ENCODE data around the gene KCNJ8.

DNA sequence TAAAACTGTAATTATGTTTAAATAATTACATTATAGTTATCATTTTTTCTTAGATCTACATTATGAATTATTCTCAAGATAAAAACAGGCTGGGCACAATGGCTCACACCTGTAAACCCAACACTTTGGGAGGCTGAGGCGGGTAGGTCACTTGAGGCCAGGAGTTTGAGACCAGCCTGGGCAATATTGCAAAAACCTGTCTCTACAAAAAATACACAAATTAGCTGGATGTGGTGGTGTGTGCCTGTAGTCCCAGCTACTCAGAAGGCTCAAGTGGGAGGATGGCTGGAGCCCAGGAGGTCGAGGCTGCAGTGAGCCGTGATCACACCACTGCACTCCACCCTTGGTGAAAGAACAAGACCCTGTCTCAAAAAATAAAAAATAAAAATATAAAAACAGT, 40.3 kb upstream of the KCNJ8 start:
- TF ChIP-seq EZH2 (optimal IDR thresholded peaks at IDR 0.05; ENCODE audit: low read depth, low read length) (no peak), EZH2phosphoT487 (IDR thresholded peaks at IDR 0.05; ENCODE audit: low read length) (no peak)
- TF ChIP-seq, protein P1, sequence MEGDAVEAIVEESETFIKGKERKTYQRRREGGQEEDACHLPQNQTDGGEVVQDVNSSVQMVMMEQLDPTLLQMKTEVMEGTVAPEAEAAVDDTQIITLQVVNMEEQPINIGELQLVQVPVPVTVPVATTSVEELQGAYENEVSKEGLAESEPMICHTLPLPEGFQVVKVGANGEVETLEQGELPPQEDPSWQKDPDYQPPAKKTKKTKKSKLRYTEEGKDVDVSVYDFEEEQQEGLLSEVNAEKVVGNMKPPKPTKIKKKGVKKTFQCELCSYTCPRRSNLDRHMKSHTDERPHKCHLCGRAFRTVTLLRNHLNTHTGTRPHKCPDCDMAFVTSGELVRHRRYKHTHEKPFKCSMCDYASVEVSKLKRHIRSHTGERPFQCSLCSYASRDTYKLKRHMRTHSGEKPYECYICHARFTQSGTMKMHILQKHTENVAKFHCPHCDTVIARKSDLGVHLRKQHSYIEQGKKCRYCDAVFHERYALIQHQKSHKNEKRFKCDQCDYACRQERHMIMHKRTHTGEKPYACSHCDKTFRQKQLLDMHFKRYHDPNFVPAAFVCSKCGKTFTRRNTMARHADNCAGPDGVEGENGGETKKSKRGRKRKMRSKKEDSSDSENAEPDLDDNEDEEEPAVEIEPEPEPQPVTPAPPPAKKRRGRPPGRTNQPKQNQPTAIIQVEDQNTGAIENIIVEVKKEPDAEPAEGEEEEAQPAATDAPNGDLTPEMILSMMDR (IDR thresholded peaks at IDR 0.05; ENCODE audit: low read length): no peak
